Calu3 (cell line): ENCODE data around the gene DEDD2. TPM values are rescaled to one million over a fixed set of nuclear protein-coding genes. Genes with fewer than 3 reads are reported as not detected.

Experiments used
- BruUV-seq: library from RNA; stranded (reverse); fragments of 400-500 nt; replicated peaks from 2 replicates; lab custom pipeline; 2021; lab: Mats Ljungman, UMichigan
- CTCF ChIA-PET: fragments of 300-600 bp; sonication (Branson Sonifier 250); formaldehyde crosslinking; loops from one replicate; lab custom pipeline; 2022; ENCODE audit warnings: antibody characterized with exemption; lab: Charles Lee
- DNase-seq: peaks from one replicate; pipeline ENCODE4 v3.0.0; 2022
- H3K27ac Mint-ChIP-seq: one replicate; pipeline ENCODE4 v1.8.0; 2022; ENCODE audit warnings: mixed read lengths; ENCODE audit not compliant: unreplicated experiment
- H3K27me3 Mint-ChIP-seq: one replicate; pipeline ENCODE4 v1.8.0; 2022; ENCODE audit warnings: mixed read lengths; ENCODE audit not compliant: unreplicated experiment
- H3K36me3 Mint-ChIP-seq: one replicate; pipeline ENCODE4 v1.8.0; 2022; ENCODE audit warnings: mild to moderate bottlenecking, moderate library complexity, mixed read lengths; ENCODE audit not compliant: insufficient read depth, unreplicated experiment
- H3K4me1 Mint-ChIP-seq: one replicate; pipeline ENCODE4 v1.8.0; 2022; ENCODE audit warnings: mild to moderate bottlenecking, low read depth, mixed read lengths; ENCODE audit not compliant: unreplicated experiment
- H3K4me3 Mint-ChIP-seq: one replicate; pipeline ENCODE4 v1.8.0; 2022; ENCODE audit warnings: mild to moderate bottlenecking, low read depth, moderate library complexity, mixed read lengths; ENCODE audit not compliant: unreplicated experiment
- H3K9me3 Mint-ChIP-seq: one replicate; pipeline ENCODE4 v1.8.0; 2022; ENCODE audit warnings: low read depth, mixed read lengths; ENCODE audit not compliant: unreplicated experiment
- intact Hi-C: fragments of 100-400 bp; cut with micrococcal nuclease; formaldehyde crosslinking; loops from one replicate; pipeline ENCODE4 v1.10.0; 2022; ENCODE audit not compliant: unreplicated experiment
- total RNA-seq: library from RNA; stranded (reverse); gene quantifications from 2 replicates; pipeline ENCODE4 v1.2.3, GENCODE V29; 2022
- TF ChIP-seq, protein P1 (sequence below): fragments of 200-600 bp; IDR thresholded peaks from one replicate; pipeline ENCODE4 v1.8.0; 2022; ENCODE audit warnings: antibody characterized with exemption; ENCODE audit not compliant: unreplicated experiment

DEDD2 gene
- total RNA-seq, 1 experiment from 2014 or later = 78.3 TPM

DNA sequence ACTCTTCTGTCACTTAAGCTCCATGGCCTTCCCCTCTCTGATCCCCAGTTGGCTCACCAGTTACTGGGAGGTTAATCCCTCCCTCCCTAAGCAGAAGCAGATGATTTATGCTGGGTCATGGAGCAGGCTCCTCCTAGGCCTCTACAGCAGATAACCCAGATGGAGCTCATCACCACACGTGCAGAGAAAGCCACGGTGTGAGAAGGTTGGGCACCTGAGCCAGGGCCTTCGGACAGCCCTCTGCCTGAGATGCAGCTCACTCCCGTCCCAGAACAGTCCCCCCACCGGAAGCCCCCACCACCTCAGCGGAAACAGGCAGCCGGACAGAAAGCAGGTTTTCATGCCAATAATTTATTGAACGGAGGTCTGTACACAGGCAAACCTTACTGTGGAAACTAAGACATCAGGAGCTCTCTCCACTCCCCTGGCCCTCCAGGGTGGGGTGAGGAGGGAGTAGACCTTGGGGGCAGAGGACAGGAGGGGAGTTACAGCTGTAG, 12.4 kb upstream of the DEDD2 start:
- no TSS peak for BruUV-seq
- H3K36me3 Mint-ChIP-seq = peaks cover 84% of the 10 kb centered on the region
- no peaks in the 10 kb centered on the region for H3K9me3 Mint-ChIP-seq
- H3K27me3 Mint-ChIP-seq = no peaks in the 10 kb centered on the region
- DNase-seq = no peak
- intact Hi-C loops = no loop called here
- H3K4me1 Mint-ChIP-seq = peaks cover 6% of the 10 kb centered on the region
- H3K27ac Mint-ChIP-seq = peak overlapping the region; percentile 43
- H3K4me3 Mint-ChIP-seq = no peak overlapping the region
- CTCF ChIA-PET = interaction anchor here (0.9 to 1.2 kb wide), 2 partner anchors 23 to 339 kb away, joined by 3 read pairs; no protein-coding TSS in a partner anchor
- TF ChIP-seq, protein P1, sequence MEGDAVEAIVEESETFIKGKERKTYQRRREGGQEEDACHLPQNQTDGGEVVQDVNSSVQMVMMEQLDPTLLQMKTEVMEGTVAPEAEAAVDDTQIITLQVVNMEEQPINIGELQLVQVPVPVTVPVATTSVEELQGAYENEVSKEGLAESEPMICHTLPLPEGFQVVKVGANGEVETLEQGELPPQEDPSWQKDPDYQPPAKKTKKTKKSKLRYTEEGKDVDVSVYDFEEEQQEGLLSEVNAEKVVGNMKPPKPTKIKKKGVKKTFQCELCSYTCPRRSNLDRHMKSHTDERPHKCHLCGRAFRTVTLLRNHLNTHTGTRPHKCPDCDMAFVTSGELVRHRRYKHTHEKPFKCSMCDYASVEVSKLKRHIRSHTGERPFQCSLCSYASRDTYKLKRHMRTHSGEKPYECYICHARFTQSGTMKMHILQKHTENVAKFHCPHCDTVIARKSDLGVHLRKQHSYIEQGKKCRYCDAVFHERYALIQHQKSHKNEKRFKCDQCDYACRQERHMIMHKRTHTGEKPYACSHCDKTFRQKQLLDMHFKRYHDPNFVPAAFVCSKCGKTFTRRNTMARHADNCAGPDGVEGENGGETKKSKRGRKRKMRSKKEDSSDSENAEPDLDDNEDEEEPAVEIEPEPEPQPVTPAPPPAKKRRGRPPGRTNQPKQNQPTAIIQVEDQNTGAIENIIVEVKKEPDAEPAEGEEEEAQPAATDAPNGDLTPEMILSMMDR = no peak

DNA sequence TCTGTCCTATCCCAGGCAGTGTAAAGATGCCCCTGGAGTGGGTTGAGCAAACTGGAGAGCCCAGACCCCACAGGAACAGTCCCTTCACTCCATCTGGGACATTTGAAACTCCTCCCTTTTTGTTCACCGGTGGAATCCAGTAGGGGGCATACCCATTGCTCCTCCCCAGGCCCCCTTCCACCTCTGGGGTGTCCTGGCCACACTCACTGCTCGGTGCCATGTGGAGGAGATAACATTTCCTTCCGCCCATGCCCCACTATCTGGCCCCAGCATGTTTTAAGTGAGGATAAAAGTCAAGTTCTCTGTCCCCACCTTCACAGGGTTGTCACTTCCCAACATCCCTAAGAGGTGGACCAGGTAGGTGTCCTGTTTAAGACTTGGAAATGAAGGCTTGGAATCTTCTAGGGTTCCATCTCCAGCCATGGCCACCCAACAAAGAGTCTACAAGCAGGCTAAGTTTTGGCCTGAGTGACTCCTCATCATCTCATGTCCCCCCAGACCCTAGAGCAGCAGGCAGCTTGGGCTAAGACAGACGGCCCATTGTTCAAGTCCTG, 11.9 kb upstream of the DEDD2 start:
- Mint-ChIP-seq H3K27ac (peak overlapping the region; percentile 43), H3K4me3 (no peak overlapping the region), H3K4me1 (peaks cover 6% of the 10 kb centered on the region), H3K9me3 (no peaks in the 10 kb centered on the region), H3K36me3 (peaks cover 85% of the 10 kb centered on the region), H3K27me3 (no peaks in the 10 kb centered on the region)
- BruUV-seq = no TSS peak
- no peak for DNase-seq
- CTCF ChIA-PET = interaction anchor here (1.2 kb wide), 1 partner anchor 23 kb away, joined by 3 read pairs; no protein-coding TSS in a partner anchor
- intact Hi-C loops = no loop called here
- TF ChIP-seq, protein P1 = no peak

DNA sequence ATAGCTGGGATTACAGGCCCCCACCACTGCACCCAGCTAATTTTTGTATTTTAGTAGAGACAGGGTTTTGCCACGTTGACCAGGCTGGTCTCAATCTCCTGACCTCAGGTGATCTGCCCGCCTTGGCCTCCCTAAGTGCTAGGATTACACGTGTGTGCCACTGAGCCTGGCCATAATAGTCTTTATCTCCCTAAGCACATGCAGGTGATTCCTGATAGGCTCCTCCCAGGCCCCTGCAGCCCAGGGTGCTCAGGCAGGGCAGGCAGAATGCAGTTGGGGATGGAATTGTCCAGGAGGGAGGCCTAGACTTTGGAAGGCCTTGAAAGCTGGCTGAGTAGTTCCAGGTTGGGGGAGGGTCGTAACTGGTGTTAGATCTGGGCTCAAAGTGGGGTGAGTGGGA, 11.2 kb upstream of the DEDD2 start:
- BruUV-seq = no TSS peak
- intact Hi-C loops = no loop called here
- no peak for DNase-seq
- H3K9me3 Mint-ChIP-seq = no peaks in the 10 kb centered on the region
- peaks cover 6% of the 10 kb centered on the region for H3K4me1 Mint-ChIP-seq
- H3K27me3 Mint-ChIP-seq = no peaks in the 10 kb centered on the region
- TF ChIP-seq, protein P1 = no peak
- CTCF ChIA-PET = interaction anchor here (0.7 to 1.2 kb wide), 2 partner anchors 22 to 298 kb away, joined by 3 read pairs; no protein-coding TSS in a partner anchor
- H3K36me3 Mint-ChIP-seq = peaks cover 83% of the 10 kb centered on the region
- no peak overlapping the region for H3K27ac Mint-ChIP-seq
- H3K4me3 Mint-ChIP-seq = no peak overlapping the region

DNA sequence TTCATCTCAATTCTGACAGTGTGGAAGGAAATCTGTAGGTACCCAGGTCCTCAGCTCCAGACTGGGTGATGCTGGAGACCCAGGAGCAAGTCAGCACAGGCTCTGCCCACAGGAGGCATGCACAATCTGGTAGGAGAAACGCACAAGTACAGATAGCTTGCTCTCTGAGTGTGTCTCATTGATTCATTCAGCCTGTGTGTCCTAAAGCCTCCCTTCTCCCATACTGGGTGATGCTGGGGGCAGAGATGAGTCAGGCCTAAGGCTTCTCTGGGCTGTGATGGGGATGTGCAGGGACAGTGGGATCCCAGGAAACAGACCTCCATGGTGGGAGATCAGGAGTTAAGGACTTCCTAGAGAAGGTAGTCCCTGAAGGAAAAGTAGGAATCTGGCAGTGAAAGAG, 9.4 kb upstream of the DEDD2 start:
- H3K9me3 Mint-ChIP-seq = no peaks in the 10 kb centered on the region
- intact Hi-C loops = no loop called here
- DNase-seq = no peak
- peaks cover 14% of the 10 kb centered on the region for H3K4me1 Mint-ChIP-seq
- no peak overlapping the region for H3K27ac Mint-ChIP-seq
- CTCF ChIA-PET = no interaction called here
- no peaks in the 10 kb centered on the region for H3K27me3 Mint-ChIP-seq
- TF ChIP-seq, protein P1 = no peak
- H3K4me3 Mint-ChIP-seq = no peak overlapping the region
- TSS peak; percentile 1 for BruUV-seq
- H3K36me3 Mint-ChIP-seq = peaks cover 78% of the 10 kb centered on the region
